IMR-90 (cell line): ENCODE results near the gene MISP3. TPM values are rescaled to one million over a fixed set of nuclear protein-coding genes. Genes with fewer than 3 reads are reported as not detected.

Experiments used
- ATAC-seq: fragments of 200-7000 bp; cut with Tn5 transposase; 2 replicates; pipeline ENCODE4 v1.9.1; 2020; ENCODE audit warnings: low read depth, mild to moderate bottlenecking, moderate library complexity
- BruUV-seq: library from RNA; stranded (reverse); fragments of 400-500 nt; replicated peaks from 2 replicates; lab custom pipeline; 2021; lab: Mats Ljungman, UMichigan
- CTCF ChIA-PET: fragments of 300-600 bp; formaldehyde crosslinking; extraction: SDS; loops from one replicate; lab custom pipeline; 2021; ENCODE audit warnings: antibody characterized with exemption; lab: Yijun Ruan, JAX
- POLR2A ChIA-PET: fragments of 300-600 bp; sonication (Branson Sonifier 250); formaldehyde crosslinking; loops from one replicate; lab custom pipeline; 2022; ENCODE audit warnings: antibody characterized with exemption; ENCODE audit not compliant: unreplicated experiment; lab: Charles Lee
- DNase-seq: peaks from one replicate; pipeline ENCODE4 v3.0.0; 2013
- H2AFZ ChIP-seq: replicated peaks from 2 replicates; pipeline ENCODE3; 2013; ENCODE audit warnings: low read length, mild to moderate bottlenecking; ENCODE audit not compliant: poor library complexity
- H2AK5ac ChIP-seq: 2 replicates; pipeline ENCODE4 v1.6.1; 2013; ENCODE audit warnings: low read depth, low read length, inconsistent platforms
- H2AK9ac ChIP-seq: replicated peaks from 2 replicates; pipeline ENCODE3; 2013; ENCODE audit warnings: mild to moderate bottlenecking, low read depth, low read length, moderate library complexity; ENCODE audit not compliant: poor library complexity
- H2BK120ac ChIP-seq: 2 replicates; pipeline ENCODE4 v1.6.1; 2013; ENCODE audit warnings: low read depth, low read length, inconsistent platforms
- H2BK15ac ChIP-seq: 3 replicates; pipeline ENCODE4 v1.6.1; 2013; ENCODE audit warnings: low read depth, low read length, inconsistent platforms
- H2BK20ac ChIP-seq: 2 replicates; pipeline ENCODE4 v1.6.1; 2013; ENCODE audit warnings: low read depth, mild to moderate bottlenecking, inconsistent platforms, low read length, moderate library complexity
- H2BK5ac ChIP-seq: 2 replicates; pipeline ENCODE4 v1.6.1; 2013; ENCODE audit warnings: mild to moderate bottlenecking, low read depth, low read length, inconsistent platforms; ENCODE audit not compliant: poor library complexity, severe bottlenecking
- H3K14ac ChIP-seq: replicated peaks from 2 replicates; pipeline ENCODE4 v1.6.1; 2013; ENCODE audit warnings: low read depth, low read length, inconsistent platforms
- H3K18ac ChIP-seq: 2 replicates; pipeline ENCODE4 v1.6.1; 2013; ENCODE audit warnings: low read depth, low read length, control low read depth
- H3K23ac ChIP-seq: 2 replicates; pipeline ENCODE4 v1.6.1; 2013; ENCODE audit warnings: low read depth, low read length, inconsistent platforms
- H3K27ac ChIP-seq: 2 replicates; pipeline ENCODE4 v1.5.1; 2013; ENCODE audit warnings: mild to moderate bottlenecking, control low read depth, low read length; ENCODE audit not compliant: insufficient read depth
- H3K27me3 ChIP-seq: 2 replicates; pipeline ENCODE4 v1.6.1; 2013; ENCODE audit warnings: low read length; ENCODE audit not compliant: control insufficient read depth, insufficient read depth
- H3K36me3 ChIP-seq: 2 replicates; pipeline ENCODE4 v1.6.1; 2013; ENCODE audit warnings: low read length, mixed read lengths; ENCODE audit not compliant: control insufficient read depth, insufficient read depth
- H3K4ac ChIP-seq: 2 replicates; pipeline ENCODE4 v1.6.1; 2013; ENCODE audit warnings: low read depth, low read length, inconsistent platforms
- H3K4me1 ChIP-seq: 2 replicates; pipeline ENCODE4 v1.6.1; 2013; ENCODE audit warnings: low read length, mixed read lengths; ENCODE audit not compliant: control insufficient read depth, insufficient read depth
- H3K4me2 ChIP-seq: 2 replicates; pipeline ENCODE4 v1.6.1; 2013; ENCODE audit warnings: low read depth, mild to moderate bottlenecking, control low read depth, low read length, moderate library complexity
- H3K4me3 ChIP-seq: 2 replicates; pipeline ENCODE4 v1.5.1; 2013; ENCODE audit warnings: low read depth, mild to moderate bottlenecking, control low read depth, low read length, moderate library complexity; ENCODE audit not compliant: insufficient read depth
- H3K56ac ChIP-seq: 2 replicates; pipeline ENCODE4 v1.6.1; 2013; ENCODE audit warnings: low read length, inconsistent platforms; ENCODE audit not compliant: insufficient read depth; ENCODE audit errors: extremely low read depth
- H3K79me1 ChIP-seq, 2 experiments: 2 replicates each; pipeline ENCODE4 v1.6.1; 2013; ENCODE audit warnings: low read length in 2 of 2, inconsistent platforms in 1 of 2, low read depth in 1 of 2
- H3K9ac ChIP-seq: 2 replicates; pipeline ENCODE4 v1.6.1; 2013; ENCODE audit warnings: low read depth, low read length, control low read depth
- H3K9me1 ChIP-seq: 2 replicates; pipeline ENCODE4 v1.6.1; 2013; ENCODE audit warnings: low read length, inconsistent platforms; ENCODE audit not compliant: insufficient read depth
- H3K9me3 ChIP-seq: 2 replicates; pipeline ENCODE4 v1.6.1; 2013; ENCODE audit warnings: low read length; ENCODE audit not compliant: control insufficient read depth, insufficient read depth
- H4K20me1 ChIP-seq: 2 replicates; pipeline ENCODE4 v1.6.1; 2013; ENCODE audit warnings: low read length, inconsistent platforms; ENCODE audit not compliant: insufficient read depth
- H4K5ac ChIP-seq: 2 replicates; pipeline ENCODE4 v1.6.1; 2013; ENCODE audit warnings: mild to moderate bottlenecking, low read depth, low read length, control low read depth
- H4K8ac ChIP-seq, 2 experiments: 2 replicates each; pipeline ENCODE4 v1.6.1; 2013; ENCODE audit warnings: low read depth in 2 of 2, low read length in 2 of 2, control low read depth in 1 of 2, inconsistent platforms in 1 of 2
- H4K91ac ChIP-seq: 2 replicates; pipeline ENCODE4 v1.6.1; 2013; ENCODE audit warnings: low read depth, low read length, inconsistent platforms; ENCODE audit not compliant: insufficient read depth
- CEBPB ChIP-seq: IDR thresholded peaks from 2 replicates; pipeline ENCODE4 v1.6.1; 2012; ENCODE audit warnings: low read depth, low read length, improper control_type of control experiment
- WGBS, 2 experiments: methylation state at CpG; one replicate each; pipeline versions ENCODE4 v1.1.5 to v1.1.7; 2013; ENCODE audit warnings: missing lambda C conversion rate in 2 of 2; ENCODE audit not compliant: insufficient read length in 1 of 2; ENCODE audit errors: extremely low coverage in 2 of 2; 5-methylcytosine and 5-hydroxymethylcytosine counted together
- dilution Hi-C: fragments of 300-500 bp; cut with HindIII; formaldehyde crosslinking; loops from one replicate; pipeline ENCODE4 v1.14.3; 2018; ENCODE audit warnings: low sequenced_read_pairs; ENCODE audit not compliant: unreplicated experiment
- in situ Hi-C: fragments of 300-500 bp; cut with MboI; formaldehyde crosslinking; loops from 3 replicates; pipeline ENCODE4 v1.14.3; 2019; ENCODE audit warnings: low sequenced_read_pairs, inconsistent platforms, mixed read lengths
- intact Hi-C: fragments of 100-400 bp; cut with micrococcal nuclease; formaldehyde crosslinking; loops from 2 replicates; pipeline ENCODE4 v1.10.0; 2022
- polyA plus RNA-seq, 3 experiments: library from polyadenylated mRNA; depleted of rRNA; stranded (reverse); fragments of >200 nt; gene quantifications; 2 replicates each; pipeline ENCODE4 v1.2.3, GENCODE V29; 2012; ENCODE audit warnings: low replicate concordance in 1 of 3
- total RNA-seq: library from RNA; depleted of rRNA; stranded (reverse); fragments of >200 nt; gene quantifications from 2 replicates; pipeline ENCODE4 v1.2.3, GENCODE V29; 2012; rRNA removed

MISP3 gene
- total and polyA plus RNA-seq, 2 of the 4 experiments (the other 2 are of a cell fraction), result under 0.01 to 0.68 TPM

- WGBS, 2 experiments, result 92% methylated on average over 4 of the region's 6 CpGs; no CpG with 5 or more reads in 1 of the 2 experiments
- Histone ChIP-seq H3K27me3 (no peaks in the 10 kb centered on the region), H2BK20ac (no peak overlapping the region), H3K36me3 (no peaks in the 10 kb centered on the region), H3K14ac (no peak overlapping the region), H4K91ac (no peak overlapping the region), H3K4me2 (no peak overlapping the region), H3K79me1 (peaks cover 0 to 16% of the 10 kb centered on the region in 2 experiments; a peak in 2 of 4 replicates), H2BK5ac (no peak overlapping the region), H3K4me3 (no peak overlapping the region), H3K56ac (no peak overlapping the region), H3K4me1 (peaks cover 11% of the 10 kb centered on the region), H2BK15ac (no peak overlapping the region), H3K4ac (no peak overlapping the region), H2BK120ac (no peak overlapping the region), H2AK5ac (no peak overlapping the region), H2AK9ac (no peak overlapping the region), H4K20me1 (no peaks in the 10 kb centered on the region), H3K9me1 (no peaks in the 10 kb centered on the region; the same call in 1 of the 2 replicates), H3K9me3 (no peaks in the 10 kb centered on the region), H3K23ac (no peak overlapping the region), H4K8ac (no peak overlapping the region), H3K18ac (no peak overlapping the region), H3K27ac (no peak overlapping the region), H2AFZ (peak overlapping the region; percentile 51), H3K9ac (no peak overlapping the region), H4K5ac (no peak overlapping the region)
- intact Hi-C loops (no loop called here), dilution Hi-C loops (no loop called here), in situ Hi-C loops (no loop called here)
- CTCF ChIA-PET, result interaction anchor here (0.9 kb wide), 1 partner anchor 14 kb away, joined by 3 read pairs; the partner anchor contains the start of gene ASF1B
- DNase-seq (no peak), ATAC-seq (no peak)
- POLR2A ChIA-PET, result no interaction called here
- no TSS peak for BruUV-seq
- no peak for TF ChIP-seq CEBPB
Measured at GRCh38 chr19:14122924-14123323, 50.3 kb downstream of the MISP3 start.

Other genes starting within 250 kb of the MISP3 start
- gene NANOS3, start 195.7 kb upstream of the MISP3 start, total RNA-seq, result not detected in 2 replicates
- 0.63 and 0.85 TPM in 2 replicates for gene NANOS3, start 195.7 kb upstream of the MISP3 start, polyA plus RNA-seq (2012; rRNA removed)
- 0.18 and 0.28 TPM in 2 replicates for gene BRME1, start 166.7 kb upstream of the MISP3 start, total RNA-seq
- gene BRME1, start 166.7 kb upstream of the MISP3 start, polyA plus RNA-seq (2012; rRNA removed), result 0.38 and 0.56 TPM in 2 replicates
- 3.9 and 4.1 TPM in 2 replicates for gene CC2D1A, start 166.6 kb upstream of the MISP3 start, total RNA-seq
- 12.4 and 14.7 TPM in 2 replicates for gene CC2D1A, start 166.6 kb upstream of the MISP3 start, polyA plus RNA-seq (2012; rRNA removed)
- under 0.01 TPM in 2 replicates for gene PODNL1, start 134.4 kb upstream of the MISP3 start, total RNA-seq
- gene PODNL1, start 134.4 kb upstream of the MISP3 start, polyA plus RNA-seq (2012; rRNA removed), result 2.3 and 2.4 TPM in 2 replicates
- 6.8 and 7.5 TPM in 2 replicates for gene DCAF15, start 120.3 kb upstream of the MISP3 start, total RNA-seq
- gene DCAF15, start 120.3 kb upstream of the MISP3 start, polyA plus RNA-seq (2012; rRNA removed), result 31.0 and 31.9 TPM in 2 replicates
- 0.36 and 0.83 TPM in 2 replicates for gene RFX1, start 66.5 kb upstream of the MISP3 start, total RNA-seq
- 3.1 TPM in 2 replicates for gene RFX1, start 66.5 kb upstream of the MISP3 start, polyA plus RNA-seq (2012; rRNA removed)
- not detected in 2 replicates for gene RLN3, start 44.6 kb upstream of the MISP3 start, total RNA-seq
- gene RLN3, start 44.6 kb upstream of the MISP3 start, polyA plus RNA-seq (2012; rRNA removed), result not detected in 2 replicates
- gene IL27RA, start 41.0 kb upstream of the MISP3 start, total RNA-seq, result 2.8 and 2.9 TPM in 2 replicates
- gene IL27RA, start 41.0 kb upstream of the MISP3 start, polyA plus RNA-seq (2012; rRNA removed), result 4.7 and 5.1 TPM in 2 replicates
- under 0.01 and 0.18 TPM in 2 replicates for gene PALM3, start 10.7 kb upstream of the MISP3 start, total RNA-seq
- gene PALM3, start 10.7 kb upstream of the MISP3 start, polyA plus RNA-seq (2012; rRNA removed), result 0.52 and 0.84 TPM in 2 replicates
- gene C19orf67, start 13.0 kb downstream of the MISP3 start, total RNA-seq, result not detected in 2 replicates
- not detected in 2 replicates for gene C19orf67, start 13.0 kb downstream of the MISP3 start, polyA plus RNA-seq (2012; rRNA removed)
- gene SAMD1, start 18.0 kb downstream of the MISP3 start, total RNA-seq, result 6.5 and 7.5 TPM in 2 replicates
- gene SAMD1, start 18.0 kb downstream of the MISP3 start, polyA plus RNA-seq (2012; rRNA removed), result 14.1 and 16.3 TPM in 2 replicates
- 18.1 TPM in 2 replicates for gene PRKACA, start 45.0 kb downstream of the MISP3 start, total RNA-seq
- gene PRKACA, start 45.0 kb downstream of the MISP3 start, polyA plus RNA-seq (2012; rRNA removed), result 67.1 and 94.5 TPM in 2 replicates
- gene ASF1B, start 63.8 kb downstream of the MISP3 start, total RNA-seq, result 10.4 and 13.1 TPM in 2 replicates
- 11.3 and 12.1 TPM in 2 replicates for gene ASF1B, start 63.8 kb downstream of the MISP3 start, polyA plus RNA-seq (2012; rRNA removed)
- 0.72 and 1.4 TPM in 2 replicates for gene ADGRL1, start 133.4 kb downstream of the MISP3 start, total RNA-seq
- 2.2 and 2.4 TPM in 2 replicates for gene ADGRL1, start 133.4 kb downstream of the MISP3 start, polyA plus RNA-seq (2012; rRNA removed)